ENCODE data around the gene AKR7A3.

AKR7A3 gene

GRCh38 chr1:19327301-19327700 is 38.7 kb upstream of the AKR7A3 start:
- no peak for TF ChIP-seq CTCF (IDR thresholded peaks at IDR 0.05; ENCODE audit: low read depth, low read length)
- DNase-seq (ENCODE audit: low read depth, low spot score), result no peak
- H3K4me3 ChIP-seq (ENCODE audit: low read depth, low read length), result no peak overlapping the region
- in situ Hi-C loops (cut with HindIII; ENCODE audit: low sequenced_read_pairs), result loop anchor here (25.0 kb wide), 1 partner anchor 310 kb away; the partner anchor contains the start of gene NBL1

- in situ Hi-C loops (cut with HindIII; ENCODE audit: low sequenced_read_pairs), result loop anchor here (25.0 kb wide), 1 partner anchor 311 kb away; the partner anchor contains the start of gene NBL1
- DNase-seq (ENCODE audit: low read depth, low spot score), result no peak
- TF ChIP-seq CTCF (IDR thresholded peaks at IDR 0.05; ENCODE audit: low read depth, low read length), result no peak
- no peak overlapping the region for H3K4me3 ChIP-seq (ENCODE audit: low read depth, low read length)
Observed at GRCh38 chr1:19326748-19327065, 38.1 kb upstream of the AKR7A3 start.

GRCh38 chr1:19325958-19326747 is 37.6 kb upstream of the AKR7A3 start:
- in situ Hi-C loops (cut with HindIII; ENCODE audit: low sequenced_read_pairs), result loop anchor here (25.0 kb wide), 1 partner anchor 311 kb away; the partner anchor contains the start of gene NBL1
- TF ChIP-seq CTCF (IDR thresholded peaks at IDR 0.05; ENCODE audit: low read depth, low read length), result no peak
- no peak overlapping the region for H3K4me3 ChIP-seq (ENCODE audit: low read depth, low read length)

GRCh38 chr1:19325368-19325957 is 36.9 kb upstream of the AKR7A3 start:
- no peak for TF ChIP-seq CTCF (IDR thresholded peaks at IDR 0.05; ENCODE audit: low read depth, low read length)

More at GRCh38 chr1:19325958-19326747, 37.6 kb upstream of the AKR7A3 start:
- DNase-seq (ENCODE audit: low read depth, low spot score), result no peak

GRCh38 chr1:19324665-19324990 is 36.1 kb upstream of the AKR7A3 start:
- no peak for DNase-seq (ENCODE audit: low read depth, low spot score)
- H3K4me3 ChIP-seq (ENCODE audit: low read depth, low read length), result no peak overlapping the region
- in situ Hi-C loops (cut with HindIII; ENCODE audit: low sequenced_read_pairs), result no loop called here
- no peak for TF ChIP-seq CTCF (IDR thresholded peaks at IDR 0.05; ENCODE audit: low read depth, low read length)

More at GRCh38 chr1:19325368-19325957, 36.9 kb upstream of the AKR7A3 start:
- in situ Hi-C loops (cut with HindIII; ENCODE audit: low sequenced_read_pairs), result loop anchor here (25.0 kb wide), 1 partner anchor 312 kb away; the partner anchor contains the start of gene NBL1
- DNase-seq (ENCODE audit: low read depth, low spot score), result no peak
- H3K4me3 ChIP-seq (ENCODE audit: low read depth, low read length), result no peak overlapping the region

GRCh38 chr1:19323987-19324664 is 35.6 kb upstream of the AKR7A3 start:
- no peak overlapping the region for H3K4me3 ChIP-seq (ENCODE audit: low read depth, low read length)
- no peak for TF ChIP-seq CTCF (IDR thresholded peaks at IDR 0.05; ENCODE audit: low read depth, low read length)
- no peak for DNase-seq (ENCODE audit: low read depth, low spot score)
- in situ Hi-C loops (cut with HindIII; ENCODE audit: low sequenced_read_pairs), result no loop called here
